ENCODE data around the gene CTDSP2.
"Not testable (repeated sequence)": the region's sequence is repeated elsewhere in the genome, so short reads cannot be mapped to it uniquely, and the experiment has no call there.

CTDSP2 gene

GRCh38 chr12:57775044-57775443 lies 71.5 kb downstream of the CTDSP2 start:
- TF ChIP-seq POLR2A (IDR thresholded peaks at IDR 0.05; ENCODE audit: low read length) (no peak), GATA1 (IDR thresholded peaks at IDR 0.05; ENCODE audit: low read depth, low read length) (no peak)
- no peak for DNase-seq

- not testable (repeated sequence) for DNase-seq
Measured at GRCh38 chr12:57774634-57775033, 71.9 kb downstream of the CTDSP2 start.

- TF ChIP-seq POLR2A (IDR thresholded peaks at IDR 0.05; ENCODE audit: low read length) (peak; percentile 41), GATA1 (IDR thresholded peaks at IDR 0.05; ENCODE audit: low read depth, low read length) (no peak)
- peak; percentile 47 to 55 for DNase-seq
Measured at GRCh38 chr12:57772429-57773322, 73.9 kb downstream of the CTDSP2 start, which contains the start of gene EEF1AKMT3. EEF1AKMT3 (plus strand) TSS chr12:57772614; CDS start chr12:57772725, 111 bp downstream.

- DNase-seq = peak; percentile 96 to 98
- TF ChIP-seq GATA1 (IDR thresholded peaks at IDR 0.05; ENCODE audit: low read depth, low read length) (no peak), POLR2A (IDR thresholded peaks at IDR 0.05; ENCODE audit: low read length) (peak; percentile 85)
Measured at GRCh38 chr12:57771873-57772428, 74.6 kb downstream of the CTDSP2 start, which contains the start of gene METTL1. METTL1 (minus strand) TSS chr12:57772105; CDS start chr12:57772083, 22 bp downstream.

- DNase-seq = peak; percentile 94
- TF ChIP-seq GATA1 (IDR thresholded peaks at IDR 0.05; ENCODE audit: low read depth, low read length) (no peak), POLR2A (IDR thresholded peaks at IDR 0.05; ENCODE audit: low read length) (no peak)
Measured at GRCh38 chr12:57771236-57771872, 75.2 kb downstream of the CTDSP2 start.

- TF ChIP-seq POLR2A (IDR thresholded peaks at IDR 0.05; ENCODE audit: low read length) = no peak
- no peak for TF ChIP-seq GATA1 (IDR thresholded peaks at IDR 0.05; ENCODE audit: low read depth, low read length)
- DNase-seq = no peak
Measured at GRCh38 chr12:57770734-57771133, 75.8 kb downstream of the CTDSP2 start.
